SU-DHL-6 (cell line): ENCODE results near the gene ATP5MC3.

Experiments
- EZH2phosphoT487 ChIP-seq: fragments of 200-600 bp; sonication (generic), shearing (Covaris generic); conservative IDR thresholded peaks from 2 replicates; pipeline ENCODE4 v1.6.1; 2018; ENCODE audit warnings: mild to moderate bottlenecking, antibody characterized with exemption, low read length, moderate library complexity, mixed read lengths
- TF ChIP-seq, protein P1 (sequence below): fragments of 200-600 bp; sonication (generic); IDR thresholded peaks from one replicate; pipeline ENCODE4 v1.5.1; 2017; ENCODE audit warnings: antibody characterized with exemption, mild to moderate bottlenecking, low read length, moderate library complexity; ENCODE audit not compliant: insufficient read depth, poor library complexity, severe bottlenecking

- TF ChIP-seq, protein P1, sequence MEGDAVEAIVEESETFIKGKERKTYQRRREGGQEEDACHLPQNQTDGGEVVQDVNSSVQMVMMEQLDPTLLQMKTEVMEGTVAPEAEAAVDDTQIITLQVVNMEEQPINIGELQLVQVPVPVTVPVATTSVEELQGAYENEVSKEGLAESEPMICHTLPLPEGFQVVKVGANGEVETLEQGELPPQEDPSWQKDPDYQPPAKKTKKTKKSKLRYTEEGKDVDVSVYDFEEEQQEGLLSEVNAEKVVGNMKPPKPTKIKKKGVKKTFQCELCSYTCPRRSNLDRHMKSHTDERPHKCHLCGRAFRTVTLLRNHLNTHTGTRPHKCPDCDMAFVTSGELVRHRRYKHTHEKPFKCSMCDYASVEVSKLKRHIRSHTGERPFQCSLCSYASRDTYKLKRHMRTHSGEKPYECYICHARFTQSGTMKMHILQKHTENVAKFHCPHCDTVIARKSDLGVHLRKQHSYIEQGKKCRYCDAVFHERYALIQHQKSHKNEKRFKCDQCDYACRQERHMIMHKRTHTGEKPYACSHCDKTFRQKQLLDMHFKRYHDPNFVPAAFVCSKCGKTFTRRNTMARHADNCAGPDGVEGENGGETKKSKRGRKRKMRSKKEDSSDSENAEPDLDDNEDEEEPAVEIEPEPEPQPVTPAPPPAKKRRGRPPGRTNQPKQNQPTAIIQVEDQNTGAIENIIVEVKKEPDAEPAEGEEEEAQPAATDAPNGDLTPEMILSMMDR: no peak
- no peak for TF ChIP-seq EZH2phosphoT487
These were observed 41.2 kb downstream of the ATP5MC3 start for GRCh38 chr2:175140332-175140731.
